ENCODE data around the gene ZBTB9. TPM values are rescaled to one million over a fixed set of nuclear protein-coding genes. Genes with fewer than 3 reads are reported as not detected.

The ZBTB9 gene
- total RNA-seq, 1 experiment from 2014 or later, result 16.9 TPM

DNA sequence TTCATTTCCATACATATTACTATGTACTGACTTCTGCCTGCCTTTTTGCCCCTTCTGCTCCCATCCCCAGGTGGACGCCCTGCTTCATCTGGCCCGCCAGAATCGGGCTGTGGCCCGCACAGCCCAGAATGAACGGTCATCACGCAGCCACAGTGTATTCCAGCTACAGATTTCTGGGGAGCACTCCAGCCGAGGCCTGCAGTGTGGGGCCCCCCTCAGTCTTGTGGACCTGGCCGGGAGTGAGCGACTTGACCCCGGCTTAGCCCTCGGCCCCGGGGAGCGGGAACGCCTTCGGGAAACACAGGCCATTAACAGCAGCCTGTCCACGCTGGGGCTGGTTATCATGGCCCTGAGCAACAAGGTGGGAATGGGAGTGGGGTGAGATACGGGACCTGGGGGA is 48.2 kb upstream of the ZBTB9 start:
- ChIA-PET CTCF (no interaction called here), POLR2A (ENCODE audit: low non-redundant PET) (no interaction called here)
- DNase-seq (ENCODE audit: low spot score), result no peak
- H3K9me3 ChIP-seq (ENCODE audit: low read depth, low read length, poor library complexity, severe bottlenecking), result no peaks in the 10 kb centered on the region
- no TSS peak for BruUV-seq (replicated peaks)
- no peaks in the 10 kb centered on the region for H3K27me3 ChIP-seq (replicated peaks; ENCODE audit: insufficient read depth, low read depth, low read length, poor library complexity)
- H3K4me1 ChIP-seq (ENCODE audit: insufficient read depth, low read length, poor library complexity, severe bottlenecking), result peaks cover 9% of the 10 kb centered on the region
- no peak overlapping the region for H3K4me3 ChIP-seq (ENCODE audit: low read depth, low read length, poor library complexity, severe bottlenecking)
- H3K36me3 ChIP-seq (ENCODE audit: insufficient read depth, low read length, poor library complexity, severe bottlenecking), result peaks cover 74% of the 10 kb centered on the region
- intact Hi-C loops (cut with micrococcal nuclease; ENCODE audit: unreplicated experiment), result no loop called here
- TF ChIP-seq, protein P1, sequence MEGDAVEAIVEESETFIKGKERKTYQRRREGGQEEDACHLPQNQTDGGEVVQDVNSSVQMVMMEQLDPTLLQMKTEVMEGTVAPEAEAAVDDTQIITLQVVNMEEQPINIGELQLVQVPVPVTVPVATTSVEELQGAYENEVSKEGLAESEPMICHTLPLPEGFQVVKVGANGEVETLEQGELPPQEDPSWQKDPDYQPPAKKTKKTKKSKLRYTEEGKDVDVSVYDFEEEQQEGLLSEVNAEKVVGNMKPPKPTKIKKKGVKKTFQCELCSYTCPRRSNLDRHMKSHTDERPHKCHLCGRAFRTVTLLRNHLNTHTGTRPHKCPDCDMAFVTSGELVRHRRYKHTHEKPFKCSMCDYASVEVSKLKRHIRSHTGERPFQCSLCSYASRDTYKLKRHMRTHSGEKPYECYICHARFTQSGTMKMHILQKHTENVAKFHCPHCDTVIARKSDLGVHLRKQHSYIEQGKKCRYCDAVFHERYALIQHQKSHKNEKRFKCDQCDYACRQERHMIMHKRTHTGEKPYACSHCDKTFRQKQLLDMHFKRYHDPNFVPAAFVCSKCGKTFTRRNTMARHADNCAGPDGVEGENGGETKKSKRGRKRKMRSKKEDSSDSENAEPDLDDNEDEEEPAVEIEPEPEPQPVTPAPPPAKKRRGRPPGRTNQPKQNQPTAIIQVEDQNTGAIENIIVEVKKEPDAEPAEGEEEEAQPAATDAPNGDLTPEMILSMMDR (conservative IDR thresholded peaks at IDR 0.05; ENCODE audit: low read depth, low read length), result no peak
- TF ChIP-seq EZH2 (IDR thresholded peaks at IDR 0.05; ENCODE audit: borderline replicate concordance, low read depth, low read length, poor library complexity, severe bottlenecking), result no peak
- H3K27ac ChIP-seq (ENCODE audit: low read depth, low read length, poor library complexity, severe bottlenecking), result no peak overlapping the region

GRCh38 chr6:33407132-33407718 is 47.2 kb upstream of the ZBTB9 start:
- BruUV-seq (replicated peaks), result no TSS peak
- CTCF ChIA-PET, result no interaction called here
- Histone ChIP-seq H3K4me1 (ENCODE audit: insufficient read depth, low read length, poor library complexity, severe bottlenecking) (peaks cover 9% of the 10 kb centered on the region), H3K4me3 (ENCODE audit: low read depth, low read length, poor library complexity, severe bottlenecking) (no peak overlapping the region), H3K36me3 (ENCODE audit: insufficient read depth, low read length, poor library complexity, severe bottlenecking) (peaks cover 64% of the 10 kb centered on the region), H3K27me3 (replicated peaks; ENCODE audit: insufficient read depth, low read depth, low read length, poor library complexity) (no peaks in the 10 kb centered on the region), H3K9me3 (ENCODE audit: low read depth, low read length, poor library complexity, severe bottlenecking) (no peaks in the 10 kb centered on the region), H3K27ac (ENCODE audit: low read depth, low read length, poor library complexity, severe bottlenecking) (no peak overlapping the region)
- intact Hi-C loops (cut with micrococcal nuclease; ENCODE audit: unreplicated experiment), result no loop called here
- no peak for DNase-seq (ENCODE audit: low spot score)
- no peak for TF ChIP-seq EZH2 (IDR thresholded peaks at IDR 0.05; ENCODE audit: borderline replicate concordance, low read depth, low read length, poor library complexity, severe bottlenecking)
- TF ChIP-seq, protein P1 (conservative IDR thresholded peaks at IDR 0.05; ENCODE audit: low read depth, low read length), result peak; percentile 31; the same call in 1 of the 2 replicates
- POLR2A ChIA-PET (ENCODE audit: low non-redundant PET), result interaction anchor here (0.6 kb wide), 1 partner anchor 102 kb away, joined by 3 read pairs; no protein-coding TSS in a partner anchor

GRCh38 chr6:33410050-33410710 is 44.2 kb upstream of the ZBTB9 start:
- Histone ChIP-seq H3K9me3 (ENCODE audit: low read depth, low read length, poor library complexity, severe bottlenecking) (no peaks in the 10 kb centered on the region), H3K27me3 (replicated peaks; ENCODE audit: insufficient read depth, low read depth, low read length, poor library complexity) (no peaks in the 10 kb centered on the region), H3K4me3 (ENCODE audit: low read depth, low read length, poor library complexity, severe bottlenecking) (peak overlapping the region; percentile 90), H3K36me3 (ENCODE audit: insufficient read depth, low read length, poor library complexity, severe bottlenecking) (peaks cover 59% of the 10 kb centered on the region), H3K27ac (ENCODE audit: low read depth, low read length, poor library complexity, severe bottlenecking) (peak overlapping the region; percentile 91), H3K4me1 (ENCODE audit: insufficient read depth, low read length, poor library complexity, severe bottlenecking) (peaks cover 9% of the 10 kb centered on the region)
- DNase-seq (ENCODE audit: low spot score), result peak; percentile 99
- ChIA-PET CTCF (no interaction called here), POLR2A (ENCODE audit: low non-redundant PET) (interaction anchor here (0.6 kb wide), 1 partner anchor 16 kb away, joined by 3 read pairs; no protein-coding TSS in a partner anchor)
- BruUV-seq (replicated peaks), result no TSS peak
- TF ChIP-seq, protein P1 (conservative IDR thresholded peaks at IDR 0.05; ENCODE audit: low read depth, low read length), result no peak
- TF ChIP-seq EZH2 (IDR thresholded peaks at IDR 0.05; ENCODE audit: borderline replicate concordance, low read depth, low read length, poor library complexity, severe bottlenecking), result no peak
- intact Hi-C loops (cut with micrococcal nuclease; ENCODE audit: unreplicated experiment), result loop anchor here (10.0 kb wide), 1 partner anchor 95 kb away; the partner anchor contains the start of genes TAPBP and ZBTB22
